ENCODE measurements around the gene CCDC7.
"Not testable (repeated sequence)": the region's sequence is repeated elsewhere in the genome, so short reads cannot be mapped to it uniquely, and the experiment has no call there.

The CCDC7 gene

GRCh38 chr10:32577448-32577847 is 131.5 kb downstream of the CCDC7 start:
- DNase-seq (ENCODE audit: low read depth), result peak; percentile 54

DNA sequence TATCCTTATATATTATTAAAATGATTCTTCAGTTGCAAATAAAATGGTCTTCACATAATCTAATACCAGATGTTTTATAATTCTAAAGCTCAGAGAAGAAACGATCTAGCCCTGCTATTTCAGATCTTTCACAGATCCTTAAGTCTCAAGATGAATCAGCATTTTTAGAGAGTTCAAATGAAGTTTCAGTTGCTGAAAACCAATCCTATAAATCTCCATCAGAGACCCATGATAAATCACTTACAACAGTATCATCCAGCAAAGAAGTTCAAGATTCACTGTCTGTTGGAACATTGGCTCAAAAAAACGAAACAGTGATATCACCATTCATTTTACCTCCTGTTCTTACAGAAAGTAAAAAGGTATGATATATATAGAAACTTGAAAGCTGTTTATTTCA is 137.0 kb downstream of the CCDC7 start:
- DNase-seq (ENCODE audit: low read depth), result no peak

DNA sequence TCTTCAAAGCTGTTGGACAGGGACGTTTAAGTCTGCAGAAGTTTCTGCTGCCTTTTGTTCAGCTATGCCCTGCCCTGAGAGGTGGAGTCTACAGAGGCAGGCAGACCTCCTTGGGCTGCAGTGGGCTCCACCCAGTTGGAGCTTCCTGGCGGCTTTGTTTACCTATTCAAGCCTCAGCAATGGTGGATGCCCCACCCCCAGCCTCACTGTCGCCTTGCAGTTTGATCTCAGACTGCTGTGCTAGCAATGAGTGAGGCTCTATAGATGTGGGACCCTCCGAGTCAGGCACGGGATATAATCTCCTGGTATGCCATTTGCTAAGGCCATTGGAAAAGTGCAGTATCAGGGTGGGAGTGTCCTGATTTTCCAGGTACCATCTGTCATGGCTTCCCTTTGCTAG is 152.1 kb downstream of the CCDC7 start:
- DNase-seq (ENCODE audit: low read depth), result not testable (repeated sequence)

GRCh38 chr10:32600317-32600716 is 154.4 kb downstream of the CCDC7 start:
- no peak for DNase-seq (ENCODE audit: low read depth)

GRCh38 chr10:32601562-32601961 is 155.6 kb downstream of the CCDC7 start:
- DNase-seq (ENCODE audit: low read depth), result not testable (repeated sequence)

DNA sequence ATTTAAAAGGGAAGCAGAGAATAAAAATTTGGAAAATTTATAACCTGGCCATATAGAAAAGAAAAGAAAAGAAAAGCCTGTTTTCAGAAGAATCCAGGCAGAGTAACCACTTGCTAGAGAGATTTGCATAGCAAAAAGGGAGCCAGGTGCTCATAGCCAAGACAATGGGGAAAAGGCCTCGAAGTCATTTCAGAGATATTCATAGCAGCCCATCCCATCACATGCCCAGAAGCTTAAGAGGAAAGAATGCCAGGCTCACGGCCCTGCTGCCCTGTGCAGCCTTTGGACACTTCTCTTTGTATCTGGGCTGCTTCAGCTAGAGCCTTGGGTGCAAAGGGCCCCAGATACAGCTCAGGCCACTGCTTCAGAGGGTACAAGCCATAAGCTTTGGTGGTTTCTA is 159.8 kb downstream of the CCDC7 start:
- DNase-seq (ENCODE audit: low read depth), result no peak

GRCh38 chr10:32610543-32610942 is 164.6 kb downstream of the CCDC7 start:
- not testable (repeated sequence) for DNase-seq (ENCODE audit: low read depth)

- no peak for DNase-seq (ENCODE audit: low read depth)
These were observed 170.5 kb downstream of the CCDC7 start for GRCh38 chr10:32616438-32616837.

GRCh38 chr10:32618482-32618881 is 172.5 kb downstream of the CCDC7 start:
- DNase-seq (ENCODE audit: low read depth), result no peak

- DNase-seq (ENCODE audit: low read depth), result no peak
These were observed 176.0 kb downstream of the CCDC7 start for GRCh38 chr10:32621969-32622368.

DNA sequence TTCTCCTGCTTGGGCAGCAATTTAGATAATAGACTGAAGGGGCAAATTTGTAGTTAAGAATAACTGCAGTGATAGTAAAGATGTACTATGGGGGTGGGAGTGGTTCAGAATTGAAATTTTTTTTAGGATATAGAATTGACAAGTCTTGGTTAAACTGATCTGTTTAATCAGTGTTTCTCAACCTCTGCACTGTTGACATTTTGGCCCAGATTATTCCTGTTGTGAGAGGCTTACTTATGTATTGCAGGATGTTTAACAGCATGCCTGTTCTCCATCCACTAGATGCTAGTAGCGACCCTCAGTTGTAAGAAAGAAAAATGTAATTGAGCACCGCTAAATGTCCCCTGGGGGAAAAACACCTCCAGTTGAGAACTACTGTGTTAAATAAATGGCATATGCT is 176.5 kb downstream of the CCDC7 start:
- DNase-seq (ENCODE audit: low read depth), result no peak

- DNase-seq (ENCODE audit: low read depth), result no peak
These were observed 181.2 kb downstream of the CCDC7 start for GRCh38 chr10:32627183-32627582.

GRCh38 chr10:32629910-32630309 is 184.0 kb downstream of the CCDC7 start:
- DNase-seq (ENCODE audit: low read depth), result no peak

GRCh38 chr10:32646535-32646934 is 200.6 kb downstream of the CCDC7 start:
- DNase-seq (ENCODE audit: low read depth), result no peak

DNA sequence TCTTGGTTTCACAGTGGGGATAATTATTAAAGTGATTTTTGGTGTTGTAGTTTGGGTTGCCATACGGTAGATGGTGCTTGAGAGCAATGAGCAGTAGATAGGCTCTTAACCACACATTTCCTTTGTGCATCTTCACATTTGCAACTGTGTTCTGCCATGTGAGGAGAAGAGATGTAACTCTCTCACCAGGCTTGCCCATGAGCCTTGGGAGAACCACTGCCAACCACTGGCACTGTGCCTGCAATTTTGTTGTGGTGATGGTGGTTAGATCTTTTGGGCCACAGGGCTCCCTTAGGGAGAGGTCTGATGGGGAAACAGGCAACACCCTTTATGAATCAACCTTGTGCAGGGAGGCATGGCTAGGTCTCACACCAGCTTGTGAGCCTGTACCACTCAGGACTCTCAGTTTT is 204.3 kb downstream of the CCDC7 start:
- DNase-seq (ENCODE audit: low read depth), result no peak

- DNase-seq (ENCODE audit: low read depth), result not testable (repeated sequence)
These were observed 211.5 kb downstream of the CCDC7 start for GRCh38 chr10:32657430-32657829.

GRCh38 chr10:32661346-32661745 is 215.4 kb downstream of the CCDC7 start:
- DNase-seq (ENCODE audit: low read depth), result no peak

DNA sequence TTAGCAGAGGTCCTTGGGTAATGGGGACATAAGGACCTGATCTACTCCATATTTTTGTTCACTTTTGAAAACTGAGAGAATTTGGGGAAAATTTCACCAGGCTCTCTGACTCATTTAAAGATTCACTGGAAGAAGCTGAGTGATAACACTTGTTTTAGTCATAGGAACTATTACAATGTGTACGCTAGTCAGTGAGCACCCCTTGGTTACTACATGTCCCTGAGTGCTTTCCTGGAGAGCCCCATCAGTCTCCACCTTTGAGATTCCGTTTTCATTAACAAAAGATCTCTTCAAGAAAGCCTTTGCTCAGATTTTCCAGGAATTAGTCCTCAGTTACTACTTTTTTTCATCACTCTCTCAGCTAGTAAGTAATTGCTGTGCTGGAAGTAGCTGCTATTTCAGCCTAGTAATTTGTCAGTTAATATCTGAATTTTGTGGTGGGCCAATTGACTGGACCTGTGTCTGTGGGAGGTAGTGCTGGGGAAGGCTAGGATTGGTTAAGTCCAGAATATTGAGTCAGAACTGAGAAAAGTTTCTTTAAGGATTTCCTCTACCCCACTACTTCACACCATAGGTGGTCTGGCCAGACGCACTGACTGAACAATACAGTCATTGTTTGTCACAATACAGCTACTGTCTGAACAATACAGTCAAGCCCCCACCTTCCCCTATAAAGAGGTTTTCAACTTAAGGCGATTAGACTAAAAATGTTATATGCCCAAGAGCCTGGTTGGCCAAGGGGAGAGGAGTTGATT is 235.0 kb downstream of the CCDC7 start:
- no peak for DNase-seq (ENCODE audit: low read depth)

DNA sequence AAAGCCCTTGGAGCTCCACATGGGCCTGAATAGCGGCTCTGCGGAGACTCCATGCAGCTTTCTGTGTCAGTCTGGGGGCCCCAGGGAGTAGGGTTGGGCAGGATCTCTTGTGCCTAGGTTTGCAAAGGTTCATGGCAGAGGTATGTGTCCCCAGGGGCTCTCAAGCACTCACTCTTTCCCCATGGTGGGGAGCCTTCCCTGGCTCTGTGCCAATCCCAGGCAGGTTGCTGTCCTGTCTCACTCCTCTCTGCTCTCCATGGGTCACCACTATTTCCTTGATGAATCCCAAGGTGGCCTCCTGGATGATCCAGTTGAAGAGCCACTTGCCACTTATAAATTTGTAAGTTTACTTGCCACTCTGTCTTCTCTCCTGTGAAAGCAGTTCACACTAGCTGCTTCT is 238.4 kb downstream of the CCDC7 start:
- no peak for DNase-seq (ENCODE audit: low read depth)

DNA sequence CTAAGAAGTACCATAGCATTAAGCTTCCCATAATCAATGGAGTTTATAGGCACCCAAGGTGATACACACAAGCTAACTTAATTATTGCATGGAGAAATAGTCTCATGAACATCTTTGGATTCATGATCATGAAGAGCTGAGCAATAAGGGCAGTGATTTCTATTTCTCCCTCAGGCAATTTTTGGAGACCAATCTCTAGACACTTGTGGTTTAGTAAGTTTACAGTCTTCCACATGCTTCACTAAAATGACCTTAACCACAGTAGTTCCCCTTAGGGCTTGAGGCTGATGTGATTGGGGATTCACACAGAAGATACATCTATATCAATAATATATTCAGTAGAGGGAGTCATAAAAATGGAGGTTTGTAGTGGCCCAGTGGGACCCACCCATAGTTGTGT is 241.2 kb downstream of the CCDC7 start:
- DNase-seq (ENCODE audit: low read depth), result peak; percentile 27

DNA sequence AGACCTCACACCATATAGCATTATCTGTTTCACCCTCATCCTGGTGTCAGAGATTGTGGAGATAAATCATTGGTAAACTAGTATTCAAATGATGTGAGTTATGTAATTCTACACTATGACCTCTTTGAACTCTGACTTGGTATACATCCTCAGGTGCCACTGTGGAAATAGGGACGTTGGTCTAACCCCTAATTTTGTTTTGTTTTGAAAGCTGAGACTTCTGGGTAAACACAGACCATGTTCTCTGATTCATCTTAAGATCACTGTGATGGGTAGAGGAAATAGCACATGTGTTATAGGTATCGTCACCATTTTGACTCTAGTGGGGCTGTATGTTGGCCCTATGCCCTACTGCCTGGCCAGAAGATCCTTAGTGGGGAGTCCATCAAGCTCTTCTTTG is 241.6 kb downstream of the CCDC7 start:
- no peak for DNase-seq (ENCODE audit: low read depth)

DNA sequence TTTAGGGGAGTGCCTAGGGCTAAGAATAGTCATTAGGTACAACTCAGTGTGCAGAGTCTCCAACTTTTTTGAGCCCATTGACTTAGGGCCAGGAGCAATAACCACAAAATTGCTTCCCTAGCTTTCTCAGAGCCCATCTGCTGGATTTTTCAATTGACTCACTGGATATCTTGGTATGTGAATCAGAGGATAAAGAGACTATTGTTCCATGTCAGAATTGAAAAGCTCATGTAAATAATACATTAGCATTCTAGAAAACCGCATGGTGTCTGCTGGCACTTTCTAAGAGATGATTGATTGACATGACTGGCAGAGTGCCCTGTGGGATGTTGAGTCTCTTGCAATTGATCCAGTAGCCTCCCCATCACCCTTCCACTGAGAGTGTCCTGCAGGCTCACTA is 246.2 kb downstream of the CCDC7 start:
- DNase-seq (ENCODE audit: low read depth), result peak; percentile 74

- DNase-seq (ENCODE audit: low read depth), result no peak
These were observed 247.6 kb downstream of the CCDC7 start for GRCh38 chr10:32693441-32693979.

DNA sequence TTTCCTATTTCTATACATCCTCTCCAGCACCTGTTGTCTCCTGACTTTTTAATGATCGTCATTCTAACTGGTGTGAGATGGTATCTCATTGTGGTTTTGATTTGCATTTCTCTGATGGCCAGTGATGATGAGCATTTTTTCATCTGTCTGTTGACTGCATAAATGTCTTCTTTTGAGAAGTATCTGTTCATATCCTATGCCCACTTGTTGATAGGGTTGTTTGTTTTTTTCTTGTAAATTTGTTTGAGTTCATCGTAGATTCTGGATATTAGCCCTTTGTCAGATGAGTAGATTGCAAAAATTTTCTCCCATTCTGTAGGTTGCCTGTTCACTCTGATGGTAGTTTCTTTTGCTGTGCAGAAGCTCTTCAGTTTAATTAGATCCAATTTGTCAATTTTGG is 253.7 kb downstream of the CCDC7 start:
- not testable (repeated sequence) for DNase-seq (ENCODE audit: low read depth)

All from EH (cell line).